Keratinocyte (primary cell): ENCODE measurements around the gene CTRB2.

Experiments
- CTCF ChIP-seq, 3 experiments: IDR thresholded peaks in 1 of 3; conservative IDR thresholded peaks in 1 of 3; optimal IDR thresholded peaks in 1 of 3; 2 replicates in 2 of 3; 3 replicates in 1 of 3; pipeline versions ENCODE3 to v1.5.1; 2011; ENCODE audit warnings: low read length in 3 of 3, mild to moderate bottlenecking in 3 of 3, moderate library complexity in 2 of 3, control low read depth in 1 of 3, inconsistent platforms in 1 of 3; ENCODE audit not compliant: insufficient read depth in 2 of 3; ENCODE audit errors: extremely low read depth in 1 of 3
- EZH2 ChIP-seq: IDR thresholded peaks from one replicate; pipeline ENCODE4 v1.6.1; 2012; ENCODE audit warnings: inconsistent platforms, mild to moderate bottlenecking, low read length, moderate library complexity

GRCh38 chr16:75224306-75225082, 17.5 kb upstream of the CTRB2 start:
- TF ChIP-seq CTCF (optimal IDR thresholded peaks at IDR 0.05 in 1 of 3, IDR thresholded peaks at IDR 0.05 in 1 of 3, conservative IDR thresholded peaks at IDR 0.05 in 1 of 3; ENCODE audit: extremely low read depth in 1 of 3, insufficient read depth in 2 of 3, low read length in 3 of 3) (no peak), EZH2 (no peak)
